ENCODE results near the gene KCNG2.

GRCh38 chr18:79941473-79942119 lies 143.9 kb downstream of the KCNG2 start:
- no peak for TF ChIP-seq HES4 (CRISPR knock-in tag; IDR thresholded peaks at IDR 0.05; ENCODE audit: borderline replicate concordance)
- TF ChIP-seq, protein P1, sequence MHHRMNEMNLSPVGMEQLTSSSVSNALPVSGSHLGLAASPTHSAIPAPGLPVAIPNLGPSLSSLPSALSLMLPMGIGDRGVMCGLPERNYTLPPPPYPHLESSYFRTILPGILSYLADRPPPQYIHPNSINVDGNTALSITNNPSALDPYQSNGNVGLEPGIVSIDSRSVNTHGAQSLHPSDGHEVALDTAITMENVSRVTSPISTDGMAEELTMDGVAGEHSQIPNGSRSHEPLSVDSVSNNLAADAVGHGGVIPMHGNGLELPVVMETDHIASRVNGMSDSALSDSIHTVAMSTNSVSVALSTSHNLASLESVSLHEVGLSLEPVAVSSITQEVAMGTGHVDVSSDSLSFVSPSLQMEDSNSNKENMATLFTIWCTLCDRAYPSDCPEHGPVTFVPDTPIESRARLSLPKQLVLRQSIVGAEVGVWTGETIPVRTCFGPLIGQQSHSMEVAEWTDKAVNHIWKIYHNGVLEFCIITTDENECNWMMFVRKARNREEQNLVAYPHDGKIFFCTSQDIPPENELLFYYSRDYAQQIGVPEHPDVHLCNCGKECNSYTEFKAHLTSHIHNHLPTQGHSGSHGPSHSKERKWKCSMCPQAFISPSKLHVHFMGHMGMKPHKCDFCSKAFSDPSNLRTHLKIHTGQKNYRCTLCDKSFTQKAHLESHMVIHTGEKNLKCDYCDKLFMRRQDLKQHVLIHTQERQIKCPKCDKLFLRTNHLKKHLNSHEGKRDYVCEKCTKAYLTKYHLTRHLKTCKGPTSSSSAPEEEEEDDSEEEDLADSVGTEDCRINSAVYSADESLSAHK (CRISPR knock-in tag; IDR thresholded peaks at IDR 0.05; ENCODE audit: borderline replicate concordance), result no peak
- no peak for TF ChIP-seq TP53 (CRISPR knock-in tag; conservative IDR thresholded peaks at IDR 0.05)
- TF ChIP-seq NPAS2 (CRISPR knock-in tag; IDR thresholded peaks at IDR 0.05; ENCODE audit: borderline replicate concordance), result no peak
- TF ChIP-seq NFYB (CRISPR knock-in tag; IDR thresholded peaks at IDR 0.05), result no peak
- TF ChIP-seq POLR2AphosphoS5 (IDR thresholded peaks at IDR 0.05; ENCODE audit: low read depth, low read length), result no peak
- no peak for TF ChIP-seq ZBTB21 (CRISPR knock-in tag; IDR thresholded peaks at IDR 0.05)
- no peak for TF ChIP-seq MYC (CRISPR knock-in tag; IDR thresholded peaks at IDR 0.05; ENCODE audit: borderline replicate concordance)
- no peak for TF ChIP-seq RBFOX2 (IDR thresholded peaks at IDR 0.05; ENCODE audit: low read depth, low read length)
- no peak for TF ChIP-seq NR3C1 (CRISPR knock-in tag; IDR thresholded peaks at IDR 0.05)
- TF ChIP-seq ISL2 (CRISPR knock-in tag; IDR thresholded peaks at IDR 0.05), result no peak
- TF ChIP-seq, protein P2, sequence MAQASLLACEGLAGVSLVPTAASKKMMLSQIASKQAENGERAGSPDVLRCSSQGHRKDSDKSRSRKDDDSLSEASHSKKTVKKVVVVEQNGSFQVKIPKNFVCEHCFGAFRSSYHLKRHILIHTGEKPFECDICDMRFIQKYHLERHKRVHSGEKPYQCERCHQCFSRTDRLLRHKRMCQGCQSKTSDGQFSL (CRISPR knock-in tag; IDR thresholded peaks at IDR 0.05), result no peak
- TF ChIP-seq RAD21 (CRISPR knock-in tag; IDR thresholded peaks at IDR 0.05), result no peak

Measured in HepG2 (cell line).